GM19395 (cell line): ENCODE data around the gene ALG9.
"Not testable (repeated sequence)": the region's sequence is repeated elsewhere in the genome, so short reads cannot be mapped to it uniquely, and the experiment has no call there.

Experiments
- ATAC-seq: cut with Tn5 transposase; IDR thresholded peaks from one replicate; pipeline ENCODE4 v1.9.1; 2021; ENCODE audit warnings: mild to moderate bottlenecking, moderate library complexity; ENCODE audit not compliant: unreplicated experiment

The ALG9 gene

GRCh38 chr11:111801135-111801534, 70.2 kb downstream of the ALG9 start:
- ATAC-seq = no peak

GRCh38 chr11:111798279-111798678, 73.1 kb downstream of the ALG9 start:
- ATAC-seq = no peak

- ATAC-seq = no peak
Observed at GRCh38 chr11:111797145-111797581, 74.2 kb downstream of the ALG9 start.

- ATAC-seq = no peak
Observed at GRCh38 chr11:111796696-111797095, 74.7 kb downstream of the ALG9 start.

GRCh38 chr11:111795334-111795985, 75.9 kb downstream of the ALG9 start:
- ATAC-seq = no peak

- ATAC-seq = no peak
Observed at GRCh38 chr11:111793863-111794262, 77.5 kb downstream of the ALG9 start.

- ATAC-seq = no peak
Observed at GRCh38 chr11:111792955-111793500, 78.4 kb downstream of the ALG9 start.

- no peak for ATAC-seq
Observed at GRCh38 chr11:111792314-111792713, 79.1 kb downstream of the ALG9 start.

- no peak for ATAC-seq
Observed at GRCh38 chr11:111788464-111788863, 82.9 kb downstream of the ALG9 start.

GRCh38 chr11:111788051-111788450, 83.3 kb downstream of the ALG9 start:
- ATAC-seq = no peak

GRCh38 chr11:111785886-111786412, 85.4 kb downstream of the ALG9 start:
- no peak for ATAC-seq

- ATAC-seq = no peak
Observed at GRCh38 chr11:111785076-111785475, 86.3 kb downstream of the ALG9 start.

- not testable (repeated sequence) for ATAC-seq
Observed at GRCh38 chr11:111784311-111784710, 87.1 kb downstream of the ALG9 start.

- ATAC-seq = no peak
Observed at GRCh38 chr11:111782109-111782741, 89.2 kb downstream of the ALG9 start.

- ATAC-seq = no peak
Observed at GRCh38 chr11:111779118-111779517, 92.3 kb downstream of the ALG9 start.

GRCh38 chr11:111778047-111778558, 93.3 kb downstream of the ALG9 start:
- ATAC-seq = no peak

GRCh38 chr11:111777094-111778046, 94.0 kb downstream of the ALG9 start:
- ATAC-seq = peak; percentile 50

GRCh38 chr11:111776398-111777093, 94.8 kb downstream of the ALG9 start:
- ATAC-seq = peak; percentile 98

GRCh38 chr11:111774955-111775710, 96.2 kb downstream of the ALG9 start:
- no peak for ATAC-seq
